ENCODE results near the gene DUSP6.

Gene DUSP6

DNA sequence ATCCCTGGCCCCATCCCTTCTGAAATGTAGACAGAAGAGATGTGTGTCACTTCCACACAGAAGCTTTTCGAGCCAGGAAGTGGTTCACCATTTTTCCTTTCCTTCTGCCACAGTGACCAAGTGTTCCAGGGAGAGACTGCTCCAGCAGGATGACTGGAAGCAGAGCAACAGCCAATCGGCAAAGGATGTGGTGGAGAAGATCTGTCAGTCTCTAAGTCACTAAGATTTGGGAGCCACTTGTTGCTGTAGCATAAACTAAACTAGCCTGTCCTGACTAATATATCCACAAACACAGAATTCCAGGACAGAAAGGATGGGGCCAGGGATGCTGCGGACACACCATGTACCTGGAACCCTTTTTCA lies 42.9 kb downstream of the DUSP6 start:
- no peak for DNase-seq (ENCODE audit: low spot score)
- TF ChIP-seq, protein P1, sequence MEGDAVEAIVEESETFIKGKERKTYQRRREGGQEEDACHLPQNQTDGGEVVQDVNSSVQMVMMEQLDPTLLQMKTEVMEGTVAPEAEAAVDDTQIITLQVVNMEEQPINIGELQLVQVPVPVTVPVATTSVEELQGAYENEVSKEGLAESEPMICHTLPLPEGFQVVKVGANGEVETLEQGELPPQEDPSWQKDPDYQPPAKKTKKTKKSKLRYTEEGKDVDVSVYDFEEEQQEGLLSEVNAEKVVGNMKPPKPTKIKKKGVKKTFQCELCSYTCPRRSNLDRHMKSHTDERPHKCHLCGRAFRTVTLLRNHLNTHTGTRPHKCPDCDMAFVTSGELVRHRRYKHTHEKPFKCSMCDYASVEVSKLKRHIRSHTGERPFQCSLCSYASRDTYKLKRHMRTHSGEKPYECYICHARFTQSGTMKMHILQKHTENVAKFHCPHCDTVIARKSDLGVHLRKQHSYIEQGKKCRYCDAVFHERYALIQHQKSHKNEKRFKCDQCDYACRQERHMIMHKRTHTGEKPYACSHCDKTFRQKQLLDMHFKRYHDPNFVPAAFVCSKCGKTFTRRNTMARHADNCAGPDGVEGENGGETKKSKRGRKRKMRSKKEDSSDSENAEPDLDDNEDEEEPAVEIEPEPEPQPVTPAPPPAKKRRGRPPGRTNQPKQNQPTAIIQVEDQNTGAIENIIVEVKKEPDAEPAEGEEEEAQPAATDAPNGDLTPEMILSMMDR (IDR thresholded peaks at IDR 0.05), result no peak
- H3K4me3 ChIP-seq, result no peak overlapping the region
- H3K27ac ChIP-seq, result no peak overlapping the region

DNA sequence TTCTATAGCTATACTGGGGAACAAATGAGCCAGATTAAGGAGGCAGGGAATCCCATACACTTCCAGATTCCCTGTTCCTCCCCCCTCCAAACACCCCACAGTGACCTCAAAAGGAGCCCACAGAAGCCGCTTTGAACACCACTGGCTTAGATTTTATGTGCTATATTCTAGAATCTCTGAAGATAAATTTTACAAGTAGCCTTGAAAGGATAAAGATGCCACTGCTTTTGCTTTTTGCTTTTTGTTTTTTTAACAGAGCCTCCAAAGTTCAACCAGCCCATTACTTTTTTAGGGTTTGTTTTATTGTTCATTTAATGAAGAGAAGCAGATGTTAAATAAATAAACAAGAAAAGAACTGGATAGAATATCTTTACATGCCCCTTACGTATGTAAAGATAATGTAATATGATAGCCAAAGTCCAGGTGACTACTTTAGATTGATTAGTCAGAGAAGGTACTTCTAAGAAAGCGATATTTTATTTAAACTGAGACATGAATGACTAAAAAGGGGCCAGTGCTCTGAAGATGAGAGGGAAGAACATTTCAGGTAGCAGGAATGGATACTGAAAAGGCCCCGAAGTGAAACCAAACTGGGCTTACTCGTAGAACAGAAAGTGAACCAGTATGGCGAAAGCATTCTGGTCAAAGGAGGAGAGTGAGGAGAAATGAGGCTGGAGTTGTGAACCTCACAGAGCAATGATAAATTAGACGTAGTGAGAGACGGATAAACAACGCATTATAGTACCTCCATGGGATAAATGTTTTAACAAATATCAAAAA lies 44.6 kb downstream of the DUSP6 start:
- Histone ChIP-seq H3K4me3 (no peak overlapping the region), H3K27ac (no peak overlapping the region)
- TF ChIP-seq, protein P1 (IDR thresholded peaks at IDR 0.05), result no peak
- no peak for DNase-seq (ENCODE audit: low spot score)

DNA sequence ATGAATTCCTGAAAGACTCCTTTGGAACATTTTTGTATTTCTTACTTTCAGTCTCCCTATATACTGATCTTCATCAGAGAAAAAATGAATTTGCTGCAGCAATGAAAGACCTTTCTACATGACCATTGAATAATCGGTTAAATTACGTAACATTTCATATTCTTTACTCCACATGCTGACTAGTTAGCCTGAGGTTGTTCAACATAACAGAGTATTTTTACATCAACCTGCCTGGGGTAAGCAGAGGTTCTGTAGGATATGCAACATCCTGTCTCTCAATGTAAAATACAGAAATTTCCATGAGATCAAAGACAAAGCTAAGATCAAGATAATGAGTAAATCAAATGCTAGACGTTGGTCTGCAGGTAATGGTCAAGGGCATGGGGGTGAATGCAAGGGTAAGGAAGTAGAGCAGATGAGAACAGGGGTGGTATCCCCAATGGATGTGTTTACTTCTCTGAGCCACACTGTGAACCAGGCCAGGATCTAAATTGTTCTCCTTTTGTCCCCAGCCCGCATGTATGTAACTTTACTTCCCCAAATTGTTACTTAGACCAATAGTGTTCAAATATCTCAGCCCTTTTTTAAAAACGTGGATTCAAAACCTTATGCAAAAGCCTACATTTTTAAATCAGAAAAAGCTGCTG lies 45.4 kb downstream of the DUSP6 start:
- no peak for DNase-seq (ENCODE audit: low spot score)
- TF ChIP-seq, protein P1 (IDR thresholded peaks at IDR 0.05), result no peak
- H3K4me3 ChIP-seq, result no peak overlapping the region
- H3K27ac ChIP-seq, result no peak overlapping the region

DNA sequence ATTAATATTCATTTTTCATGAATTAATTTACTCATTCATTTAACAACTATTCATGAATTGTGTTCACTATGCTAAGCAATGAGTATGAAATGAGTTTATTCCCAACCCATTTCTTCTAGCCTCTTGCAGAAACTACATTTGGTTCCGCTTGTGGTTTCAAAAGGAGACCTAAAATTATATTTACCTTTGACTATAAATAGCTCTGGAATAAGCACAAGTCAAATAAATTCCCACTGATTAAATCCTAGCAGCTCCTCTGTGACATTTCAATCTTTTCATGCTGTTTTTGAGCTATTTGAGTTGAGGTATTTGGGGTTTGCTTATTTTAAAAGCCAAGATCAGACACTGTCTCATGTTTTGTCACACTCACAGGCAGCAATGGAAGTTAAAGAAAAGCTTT lies 46.9 kb downstream of the DUSP6 start:
- TF ChIP-seq, protein P1 (IDR thresholded peaks at IDR 0.05), result no peak
- DNase-seq (ENCODE audit: low spot score), result no peak
- Histone ChIP-seq H3K27ac (no peak overlapping the region), H3K4me3 (no peak overlapping the region)

DNA sequence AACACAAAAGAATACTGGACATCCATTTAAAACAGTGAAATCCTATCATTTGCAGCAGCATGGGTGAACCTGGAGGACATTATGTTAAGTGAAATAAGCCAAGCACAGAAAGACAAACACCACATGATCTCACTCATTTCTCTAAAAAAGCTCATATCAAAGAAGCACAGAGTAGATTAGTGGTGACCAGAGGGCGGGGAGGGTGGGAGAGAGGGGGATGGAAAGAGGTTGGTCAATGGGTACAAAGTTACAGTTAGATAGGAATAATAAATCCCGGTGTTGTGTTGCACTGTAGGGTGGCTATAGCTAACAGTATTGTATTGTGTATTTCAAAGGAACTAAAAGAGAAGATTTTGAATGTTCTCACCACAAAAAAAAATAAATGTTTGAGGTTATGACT lies 52.4 kb downstream of the DUSP6 start:
- TF ChIP-seq, protein P1 (IDR thresholded peaks at IDR 0.05), result no peak
- Histone ChIP-seq H3K27ac (no peak overlapping the region), H3K4me3 (no peak overlapping the region)
- no peak for DNase-seq (ENCODE audit: low spot score)

DNA sequence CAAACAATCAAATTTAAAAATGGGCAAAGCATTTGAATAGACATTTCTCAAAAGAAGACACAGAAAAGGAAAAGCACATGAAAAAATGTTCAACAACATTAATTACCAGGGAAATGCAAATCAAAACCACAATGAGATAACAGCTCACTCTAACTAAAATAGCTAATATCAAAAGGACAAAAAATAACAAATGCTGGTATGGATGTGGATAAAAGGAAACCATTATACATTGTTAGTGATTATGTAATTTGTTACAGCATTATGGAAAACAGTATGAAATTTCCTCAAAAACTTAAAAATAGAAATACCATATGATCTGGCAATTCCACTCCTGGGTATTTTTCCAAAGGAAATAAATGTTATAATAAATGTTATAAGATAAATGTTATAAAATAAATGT lies 52.9 kb downstream of the DUSP6 start:
- TF ChIP-seq, protein P1 (IDR thresholded peaks at IDR 0.05), result no peak
- Histone ChIP-seq H3K4me3 (no peak overlapping the region), H3K27ac (no peak overlapping the region)
- no peak for DNase-seq (ENCODE audit: low spot score)
